M059J (cell line): Measurements from ENCODE around the gene HES7. TPM values are rescaled to one million over a fixed set of nuclear protein-coding genes. Genes with fewer than 3 reads are reported as not detected.
"Not testable (repeated sequence)": the region's sequence is repeated elsewhere in the genome, so short reads cannot be mapped to it uniquely, and the experiment has no call there.

Source experiments
- DNase-seq: peaks from one replicate; pipeline ENCODE4 v3.0.0-alpha.2; 2012; ENCODE audit warnings: low read depth
- total RNA-seq: library from RNA; depleted of rRNA; stranded (reverse); fragments of >200 nt; shearing (Covaris generic); gene quantifications from 2 replicates; pipeline ENCODE4 v1.2.3, GENCODE V29; 2014

HES7 gene
- total RNA-seq, 1 experiment from 2014 or later, result 0.94 TPM

DNA sequence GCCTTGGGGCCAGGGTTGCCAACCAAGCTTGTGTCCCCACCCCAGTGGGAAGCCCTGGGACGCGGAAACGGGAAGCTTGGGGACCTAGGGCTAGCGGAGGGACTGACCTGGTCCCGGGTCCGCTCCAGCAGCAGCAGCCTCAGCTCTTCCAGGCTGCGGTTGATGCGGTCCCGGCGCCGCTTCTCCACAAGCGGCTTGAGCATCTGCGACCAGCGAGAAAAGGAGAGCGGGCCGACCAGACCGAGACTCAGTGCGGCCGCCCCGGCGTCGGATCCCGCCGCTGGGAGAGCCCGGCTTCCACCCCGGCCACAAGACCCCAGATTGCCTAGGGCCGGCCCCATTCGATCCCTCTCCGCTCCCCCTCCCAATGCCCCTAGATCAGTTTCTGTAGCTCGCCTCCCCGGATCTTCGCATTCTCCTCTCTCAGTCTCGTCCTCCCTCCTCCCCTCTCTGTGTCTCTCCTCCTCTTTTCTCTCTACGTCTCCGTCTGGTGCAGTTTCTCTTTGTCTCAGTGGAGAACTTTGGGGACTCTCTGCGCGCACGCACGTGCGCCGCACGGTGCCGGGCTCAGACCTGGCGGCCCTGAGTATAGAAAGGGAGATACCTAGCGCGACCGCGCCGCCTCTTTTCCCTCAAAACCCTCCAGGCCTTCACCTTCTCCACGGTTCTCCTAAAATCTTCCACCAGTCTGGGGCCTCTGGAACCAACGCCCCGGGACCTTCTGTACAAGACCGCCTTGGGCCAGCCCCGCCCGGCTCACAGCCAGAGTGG is 797 bp downstream of the HES7 start:
- peak; percentile 58 for DNase-seq

DNA sequence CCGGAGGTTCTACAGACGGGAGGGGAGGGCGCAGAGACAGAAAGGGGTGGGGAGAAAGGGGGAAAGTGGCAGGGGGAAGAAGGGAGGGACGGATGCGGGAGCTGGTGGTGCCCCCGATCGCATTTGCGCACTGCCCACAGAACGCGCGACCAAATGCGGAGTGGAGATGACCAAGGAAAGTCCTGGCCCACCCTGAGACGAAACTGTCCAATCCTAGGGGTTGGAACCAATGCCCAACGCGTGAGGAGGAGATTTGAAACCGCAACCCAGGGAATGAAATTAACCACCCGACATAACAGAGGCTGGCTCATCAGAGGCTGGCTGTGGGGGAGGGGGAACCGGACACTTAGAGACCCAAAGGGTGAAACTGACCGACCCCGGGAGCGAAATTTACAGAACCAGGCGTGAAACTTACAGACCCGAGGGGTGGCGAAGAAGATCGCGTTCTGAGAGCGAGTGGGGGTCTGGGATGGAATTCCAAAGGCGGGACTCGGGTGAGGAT is 1.4 kb downstream of the HES7 start:
- peak; percentile 69 for DNase-seq

DNA sequence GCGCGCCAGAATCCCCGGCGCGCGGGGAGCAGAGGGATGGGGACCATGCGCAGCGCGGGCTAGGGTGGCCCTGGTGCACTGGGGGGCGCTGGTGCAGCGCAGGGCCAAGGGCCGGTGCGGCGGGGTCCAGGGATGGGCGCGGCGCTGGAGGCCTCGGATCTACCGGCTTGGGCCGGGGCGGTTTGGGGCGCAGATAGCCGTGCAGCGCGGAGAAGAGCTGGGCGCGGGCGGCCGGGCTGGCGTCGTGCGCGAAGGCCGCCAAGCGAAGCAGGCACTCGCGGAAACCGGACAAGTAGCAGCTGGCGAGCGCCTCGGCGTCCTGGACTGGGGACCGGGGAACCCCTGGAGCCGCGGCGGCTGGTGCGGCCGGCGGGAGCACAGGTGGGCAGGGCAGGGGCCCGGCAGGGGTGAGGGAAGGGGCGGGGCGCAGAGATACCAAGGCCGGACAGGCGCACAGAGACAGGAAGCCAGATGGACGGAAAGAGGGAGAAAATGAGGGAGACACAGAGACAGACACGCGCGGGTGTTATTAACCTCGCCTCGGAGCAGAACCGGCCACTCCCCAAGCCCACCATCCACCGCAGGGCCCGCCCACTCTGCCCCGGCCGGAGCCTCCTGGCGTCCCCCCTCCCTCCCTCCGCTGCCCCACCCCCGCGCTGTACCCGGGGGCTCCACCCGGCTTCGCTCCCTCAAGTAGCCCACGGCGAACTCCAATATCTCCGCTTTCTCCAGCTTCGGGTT is 2.1 kb downstream of the HES7 start:
- DNase-seq, result peak; percentile 76

DNA sequence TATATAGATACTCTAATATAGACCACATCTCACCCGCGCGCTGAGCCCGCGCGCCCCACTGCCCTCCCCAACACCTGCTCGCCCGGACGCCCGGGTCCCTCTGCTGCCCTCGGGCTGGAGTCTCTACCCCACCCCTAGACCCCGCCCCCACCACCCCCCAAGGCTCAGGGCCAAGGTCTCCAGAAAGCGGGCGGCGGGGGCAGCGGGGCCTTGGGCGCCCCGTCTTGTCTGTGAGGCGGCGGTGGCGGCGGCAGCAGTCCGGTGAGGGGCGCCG is 2.6 kb downstream of the HES7 start:
- DNase-seq, result no peak

DNA sequence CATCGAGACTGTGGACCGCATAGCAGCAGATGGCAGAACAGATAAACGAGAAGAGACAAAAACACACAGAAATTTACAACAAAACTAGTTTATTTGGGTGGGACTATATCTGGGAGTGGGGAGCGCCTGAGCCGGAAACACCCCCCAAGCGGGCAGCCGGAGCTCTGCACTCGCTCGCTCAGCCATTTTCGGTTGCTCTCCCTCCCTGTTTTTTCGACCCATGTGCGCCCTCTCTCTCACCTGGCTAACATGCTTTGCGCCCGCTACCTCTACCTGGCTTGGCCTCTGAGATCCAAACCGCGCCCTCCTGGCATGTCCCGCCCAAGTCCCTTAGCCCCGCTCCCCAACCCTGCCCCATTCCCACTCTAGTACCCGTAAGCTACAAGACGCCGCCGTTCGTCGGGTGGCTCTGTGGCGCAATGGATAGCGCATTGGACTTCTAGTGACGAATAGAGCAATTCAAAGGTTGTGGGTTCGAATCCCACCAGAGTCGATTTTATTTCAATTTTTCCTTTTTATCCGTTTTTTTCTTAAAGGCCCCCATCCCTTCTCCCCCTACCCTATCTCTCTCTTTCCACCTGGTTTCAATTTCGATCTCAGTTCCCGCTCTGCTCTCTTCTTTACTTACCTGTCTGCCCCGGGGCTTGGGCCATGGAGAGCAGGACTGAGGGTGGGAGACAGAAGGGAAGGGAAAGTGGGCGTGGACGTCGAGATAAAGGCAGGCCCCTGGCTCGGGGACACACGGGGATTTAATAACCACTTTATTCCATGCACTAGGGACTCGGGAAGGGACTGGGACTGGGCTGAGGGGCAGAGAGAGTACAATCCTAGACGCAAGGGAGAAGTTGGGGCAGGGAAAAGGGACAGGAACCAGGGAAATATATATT is 3.1 kb downstream of the HES7 start:
- DNase-seq, result peak; percentile 82

DNA sequence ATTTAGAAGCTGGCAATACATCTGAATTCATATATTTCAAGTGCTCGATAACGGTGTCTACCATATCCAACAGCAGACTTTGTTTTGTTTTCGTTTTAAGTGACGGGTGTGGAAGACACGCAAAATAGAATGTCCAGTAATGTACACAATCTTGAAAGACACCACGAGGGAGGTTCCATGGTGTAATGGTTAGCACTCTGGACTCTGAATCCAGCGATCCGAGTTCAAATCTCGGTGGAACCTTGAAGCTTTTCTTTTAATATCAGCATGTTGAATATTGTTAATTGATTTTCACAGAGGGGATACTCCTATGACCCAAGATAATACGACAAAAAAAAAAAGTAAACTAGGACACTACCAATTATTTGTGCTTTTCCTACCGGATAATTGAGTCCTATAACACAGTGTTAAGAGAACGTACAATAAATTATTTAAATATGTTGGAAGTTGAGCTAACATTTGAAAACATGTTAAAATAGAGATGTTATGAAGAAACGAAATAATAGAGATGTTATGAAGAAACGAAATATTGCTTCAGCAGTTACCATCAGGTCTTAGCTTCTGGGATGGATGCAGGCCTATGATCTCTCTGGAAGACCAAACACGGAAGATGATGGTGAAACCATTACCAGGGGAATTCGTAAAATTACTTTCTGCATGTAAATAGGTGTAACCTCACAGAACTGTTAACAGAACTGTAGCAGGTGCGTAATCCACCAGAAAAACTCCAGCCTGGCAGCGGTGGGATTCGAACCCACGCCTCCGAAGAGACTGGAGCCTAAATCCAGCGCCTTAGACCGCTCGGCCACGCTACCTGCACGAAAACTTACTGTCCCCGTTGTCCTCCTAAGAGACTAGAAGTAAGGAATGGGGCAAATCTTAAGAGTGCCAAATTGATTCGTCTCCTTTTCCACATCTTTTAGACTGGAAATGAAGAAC is 4.1 kb downstream of the HES7 start:
- DNase-seq, result peak; percentile 92

DNA sequence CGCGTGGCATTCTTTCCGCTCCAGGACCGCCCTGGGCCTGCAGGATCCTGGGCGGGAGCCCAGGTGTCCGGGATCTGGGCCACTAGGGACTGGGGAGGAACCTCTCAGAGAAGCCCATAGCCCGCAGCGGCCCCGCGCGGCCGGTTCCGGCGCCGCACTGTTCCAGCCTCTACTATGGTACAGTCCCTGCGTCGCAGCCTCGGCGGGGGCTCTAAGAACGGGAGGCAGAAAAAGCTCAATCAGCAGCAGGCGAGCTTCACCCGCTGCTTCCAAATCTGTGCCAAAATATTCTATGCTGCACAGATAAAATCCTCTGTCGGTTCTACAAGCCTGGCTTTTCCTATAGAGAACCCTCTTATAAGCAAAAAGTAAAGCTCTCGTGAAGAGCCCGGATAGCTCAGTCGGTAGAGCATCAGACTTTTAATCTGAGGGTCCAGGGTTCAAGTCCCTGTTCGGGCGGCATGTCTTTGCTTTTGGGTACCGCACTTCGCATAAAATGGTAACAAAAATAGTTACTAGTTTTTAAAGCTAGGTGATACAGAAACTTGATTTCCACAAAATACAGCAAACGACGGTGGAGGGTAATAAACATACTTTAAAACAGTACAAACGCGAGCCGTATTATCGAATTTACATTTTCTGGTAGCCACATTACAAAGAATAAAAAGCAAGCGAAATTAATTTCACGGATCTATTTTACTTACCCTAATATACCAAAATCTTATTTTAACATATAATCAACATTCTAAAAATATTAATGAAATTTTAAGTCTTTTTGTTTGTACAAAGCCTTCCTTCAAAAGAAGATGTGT is 4.9 kb downstream of the HES7 start:
- peak; percentile 80 for DNase-seq

DNA sequence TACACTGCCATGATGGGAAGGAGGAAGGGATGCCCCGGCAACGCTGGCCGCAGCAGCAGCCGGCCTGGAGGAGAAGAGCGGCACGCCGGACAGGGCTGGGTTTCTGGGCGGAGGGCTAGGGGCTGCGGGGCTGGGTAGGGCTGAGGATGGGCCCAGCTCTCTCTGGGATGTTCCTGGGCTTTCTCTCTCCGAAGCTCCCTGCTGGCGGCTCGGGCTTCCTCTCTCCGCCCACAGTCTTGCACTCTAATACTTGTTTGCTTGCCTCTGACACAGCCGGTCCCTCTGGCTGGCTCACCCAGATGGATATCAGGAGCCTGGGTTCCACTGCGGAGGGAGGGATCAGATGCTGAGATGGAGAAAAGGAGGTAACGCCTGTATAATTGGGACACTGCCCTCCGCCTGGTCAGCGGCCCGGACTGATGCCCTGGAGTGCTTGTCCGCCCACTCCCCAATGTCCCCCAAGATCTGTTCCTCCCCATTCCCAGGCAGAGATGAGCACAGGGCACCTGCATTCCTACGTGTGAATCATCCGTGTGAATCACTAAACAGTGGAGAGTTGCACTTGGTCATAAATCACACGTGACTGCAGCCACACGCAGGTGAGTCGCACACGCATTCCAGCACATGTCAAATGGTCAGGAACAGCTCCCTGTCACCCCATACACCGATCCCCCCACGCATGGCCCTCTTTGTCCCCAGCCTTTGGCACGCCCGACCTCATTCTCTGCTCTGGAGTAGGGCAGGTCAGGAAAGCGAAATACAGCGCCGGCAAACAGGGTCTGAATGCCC is 5.7 kb downstream of the HES7 start, which contains the start of gene ALOXE3:
ALOXE3 (minus strand) TSS at position 535 of the 789 bp plus-strand sequence; CDS start at position 11, 524 bp downstream.
- peak; percentile 83 for DNase-seq

DNA sequence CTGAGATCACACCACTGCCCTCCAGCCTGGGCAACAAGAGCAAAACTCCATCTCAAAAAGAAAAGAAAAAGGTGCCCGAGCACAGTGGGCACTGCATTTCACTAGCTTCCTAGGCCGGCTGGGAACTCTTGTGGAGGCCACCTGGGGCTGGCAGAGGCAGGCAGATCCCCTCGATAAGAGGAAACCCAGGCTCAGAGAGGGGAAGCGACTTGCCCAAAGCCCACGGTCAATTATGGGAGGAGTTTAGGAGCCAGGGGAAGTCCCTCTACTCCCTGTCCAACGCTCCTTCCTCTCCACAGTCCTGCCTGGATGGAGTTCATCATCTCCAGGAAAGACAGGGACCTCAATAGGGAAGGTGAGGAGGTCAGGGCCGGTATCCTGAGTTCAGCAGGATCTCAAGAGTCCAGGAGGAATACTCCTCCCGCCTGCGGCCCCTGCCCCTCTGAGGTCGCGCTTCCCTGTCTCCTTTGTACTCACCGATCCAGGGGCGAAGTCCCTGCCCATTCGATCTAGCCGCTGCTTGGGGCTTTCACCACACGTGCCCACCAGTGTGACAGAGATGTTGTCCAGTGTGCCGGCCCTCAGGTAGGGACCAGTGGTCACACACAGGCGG is 6.4 kb downstream of the HES7 start:
- no peak for DNase-seq

DNA sequence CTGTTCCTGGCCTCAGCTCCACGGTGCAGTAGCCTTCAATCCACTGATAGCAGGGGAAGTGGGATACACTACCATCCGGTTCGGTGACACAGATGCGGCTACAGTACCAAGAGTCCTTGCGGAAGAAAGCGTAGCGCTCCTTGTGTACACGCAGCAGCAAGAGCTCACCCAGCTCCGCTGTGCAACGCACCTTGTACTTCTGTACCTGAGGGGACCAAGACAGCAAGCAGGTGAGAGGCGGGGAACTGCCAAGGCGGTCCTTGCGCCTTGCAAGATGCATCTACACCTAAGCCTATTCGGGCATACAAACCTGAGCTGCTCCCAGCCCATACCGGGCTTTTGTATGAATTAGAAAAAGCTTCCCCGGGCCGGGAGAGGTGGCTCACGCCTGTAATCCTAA is 7.1 kb downstream of the HES7 start:
- DNase-seq, result no peak

DNA sequence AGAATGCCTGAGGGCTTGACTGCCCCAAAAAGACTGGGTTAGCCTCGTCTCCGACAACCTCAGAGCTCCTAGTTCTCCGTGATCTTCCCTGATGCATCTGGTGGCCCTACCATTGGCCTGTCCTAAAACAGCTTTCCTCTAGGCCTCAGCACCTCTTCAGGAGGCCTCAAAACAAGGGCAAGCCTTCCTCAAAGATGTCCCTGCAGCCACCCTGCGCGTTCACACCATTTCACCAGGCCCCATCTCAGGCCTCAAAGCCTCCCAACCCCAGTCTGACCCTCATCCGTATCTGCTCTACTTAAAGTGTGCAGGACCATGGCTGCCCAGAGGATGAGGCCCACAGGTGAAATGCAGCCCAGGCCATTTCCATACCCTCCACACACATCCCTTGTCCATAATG is 13.0 kb downstream of the HES7 start:
- DNase-seq, result no peak

DNA sequence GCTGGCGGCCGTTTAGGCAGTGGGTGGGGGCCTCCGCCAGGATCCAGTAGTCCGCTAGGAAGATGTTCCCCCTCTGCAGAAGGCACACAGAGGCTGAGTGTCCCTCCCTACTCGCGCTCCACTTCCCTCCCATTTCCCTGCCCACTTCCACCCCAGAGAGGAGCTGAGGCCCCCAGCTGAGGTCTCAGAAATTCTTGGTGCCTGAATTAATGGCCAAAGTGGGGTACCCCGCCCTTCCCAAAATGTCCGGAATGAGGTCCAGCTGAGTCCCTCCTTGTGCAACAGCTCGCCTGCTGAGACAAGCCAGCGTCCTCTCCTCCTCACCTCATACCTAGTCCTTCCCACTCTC is 13.5 kb downstream of the HES7 start:
- no peak for DNase-seq

DNA sequence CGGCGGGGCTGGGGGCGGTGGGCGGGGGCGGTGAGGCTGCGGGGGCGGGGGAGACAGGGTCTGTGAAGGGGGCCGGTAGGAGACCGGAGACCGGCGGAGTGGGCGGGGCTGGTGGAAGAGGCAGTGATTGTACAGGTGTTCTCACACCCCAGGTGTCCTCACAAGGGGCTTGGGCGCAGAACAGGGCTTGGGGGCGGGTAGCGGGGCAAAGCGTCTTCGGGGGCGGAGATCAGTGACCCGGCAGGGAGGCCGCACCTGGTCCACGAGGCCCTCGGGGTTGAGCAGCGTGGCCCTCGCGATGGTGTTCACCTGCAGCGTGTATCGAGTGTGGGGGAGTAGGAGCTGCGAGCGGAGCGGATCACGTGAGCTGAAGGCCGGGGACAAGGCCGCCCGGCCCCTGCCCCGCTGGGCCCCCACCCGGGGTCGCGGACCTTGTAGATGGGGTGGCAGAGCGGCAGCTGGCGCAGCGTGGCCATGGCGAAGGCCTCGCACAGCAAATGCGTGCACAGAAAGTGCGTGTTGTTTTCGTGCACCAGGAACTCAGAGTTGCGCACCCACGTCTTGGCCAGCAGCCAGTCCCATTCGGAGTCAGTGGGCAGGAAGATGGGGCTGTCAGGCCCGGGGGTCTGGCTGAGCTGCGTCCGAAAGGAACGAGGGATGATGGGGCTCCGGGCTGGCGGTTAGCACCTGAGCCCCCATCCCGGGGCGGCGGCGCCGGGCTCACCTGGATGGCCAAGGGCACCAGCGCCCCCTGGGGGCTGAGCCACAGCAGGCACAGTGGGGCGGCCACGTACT is 14.0 kb downstream of the HES7 start:
- peak; percentile 19 for DNase-seq

DNA sequence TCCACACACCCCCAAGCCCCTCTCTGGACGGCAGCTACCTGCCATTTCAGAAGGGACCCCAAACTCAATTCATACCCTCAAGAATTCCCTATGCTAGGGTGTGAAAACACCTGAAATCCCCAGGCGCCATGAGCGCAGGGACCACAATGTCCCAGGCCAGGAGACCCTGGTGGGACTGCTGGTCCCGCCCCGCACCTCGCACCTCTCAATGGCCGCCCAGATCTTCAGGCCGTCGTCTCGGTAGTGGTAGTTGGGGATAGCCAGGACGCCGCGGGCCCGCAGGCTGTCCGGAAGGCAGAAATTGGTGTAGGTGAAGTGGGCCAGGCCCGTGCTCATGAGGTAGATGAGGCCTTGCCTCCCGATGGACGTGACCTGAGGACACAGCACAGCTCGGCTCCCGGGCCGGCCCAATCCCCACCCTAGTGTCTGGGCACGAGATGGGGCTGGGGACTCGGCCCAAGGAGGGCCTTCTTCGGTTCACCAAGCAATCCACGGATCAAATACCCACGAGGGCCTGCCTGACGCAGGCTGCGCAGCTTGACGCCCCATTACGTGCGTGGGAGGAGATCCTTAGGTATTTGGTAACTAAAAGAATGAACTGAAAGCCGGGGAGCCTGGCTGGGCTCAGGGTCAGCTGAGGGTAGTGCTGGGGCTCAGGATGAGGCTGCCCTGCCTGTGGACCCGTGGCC is 14.8 kb downstream of the HES7 start:
- DNase-seq, result no peak

DNA sequence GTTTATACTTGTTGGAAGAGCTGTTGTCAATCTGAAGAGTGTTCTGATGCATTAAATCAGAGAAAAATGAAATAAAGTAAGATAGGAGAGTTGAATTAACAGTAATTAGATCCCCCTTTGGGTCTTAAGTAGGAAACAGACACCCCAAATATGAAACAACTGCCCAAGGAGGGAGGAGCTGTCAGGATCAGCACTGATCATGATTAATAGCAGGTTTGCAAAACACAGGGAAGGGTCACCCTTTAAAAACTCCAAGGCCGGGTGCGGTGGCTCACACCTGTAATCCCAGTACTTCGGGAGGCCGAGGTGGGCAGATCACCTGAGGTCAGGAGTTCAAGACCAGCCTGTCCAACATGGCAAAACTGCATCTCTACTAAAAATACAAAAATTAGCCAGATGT is 16.9 kb downstream of the HES7 start:
- not testable (repeated sequence) for DNase-seq

DNA sequence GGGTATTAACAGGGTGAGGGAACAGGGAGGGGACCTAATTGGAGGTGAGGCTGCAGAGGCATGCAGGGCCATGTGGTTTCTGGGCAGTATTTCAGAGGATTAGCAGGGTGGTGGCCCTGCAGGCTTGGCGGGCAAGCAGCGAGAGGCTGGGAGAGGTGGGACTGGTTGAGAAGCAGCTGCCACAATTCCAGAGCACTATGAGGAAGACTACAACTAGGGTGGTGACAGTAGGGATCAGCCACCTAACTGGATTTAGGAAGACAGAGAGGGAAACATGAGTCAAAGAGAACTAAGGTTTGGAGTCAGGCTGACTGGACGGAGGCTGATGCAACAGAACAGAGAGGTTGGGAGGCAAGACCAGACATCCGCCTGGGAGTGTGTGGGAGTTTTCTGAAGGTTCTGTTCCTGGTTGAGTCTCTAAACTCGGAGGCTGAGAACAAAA is 17.9 kb downstream of the HES7 start:
- no peak for DNase-seq

DNA sequence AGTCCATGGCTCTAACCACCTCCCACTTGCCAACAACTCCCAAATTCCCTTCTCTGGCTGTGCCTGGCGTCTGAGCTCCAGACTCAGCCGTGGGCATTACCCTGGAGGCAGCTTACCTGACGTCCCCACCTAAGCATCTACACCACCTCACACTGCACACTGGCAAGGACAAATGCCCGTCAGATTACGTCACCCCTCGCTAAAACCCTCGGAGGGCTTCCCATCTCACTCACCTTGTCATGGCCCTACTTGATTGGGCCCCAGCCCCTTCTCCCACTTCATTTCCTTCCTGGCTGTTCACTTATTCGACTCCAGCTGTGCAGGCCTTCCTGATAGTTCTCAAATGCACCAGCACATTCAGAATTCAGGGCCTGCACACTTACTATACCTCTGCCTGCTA is 19.0 kb downstream of the HES7 start:
- DNase-seq, result no peak

DNA sequence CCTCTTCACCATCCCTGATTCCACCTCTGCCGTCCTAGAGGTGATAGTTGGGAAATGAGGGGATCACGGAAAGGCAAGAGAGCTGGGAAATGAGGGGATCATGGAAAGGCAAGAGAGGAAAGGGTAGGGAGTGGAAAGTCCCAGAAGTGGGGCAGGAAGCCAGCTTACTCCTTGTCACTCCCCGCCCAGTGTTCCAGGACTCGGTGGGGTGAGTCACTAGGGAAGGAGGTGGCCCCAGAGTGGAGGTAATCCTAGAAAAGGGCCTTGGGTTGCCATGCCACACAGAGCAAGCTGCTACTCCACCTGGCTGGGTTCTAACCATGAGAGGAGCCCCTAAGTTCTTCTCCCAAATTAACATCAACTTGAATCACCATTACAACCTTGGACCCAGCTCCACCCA is 20.4 kb downstream of the HES7 start:
- DNase-seq, result peak; percentile 59
